Vagina (tissue), 2 donors: ENCODE data around the gene STK39. TPM values are rescaled to one million over a fixed set of nuclear protein-coding genes. Genes with fewer than 3 reads are reported as not detected.

ENCODE experiments used
- DNase-seq, 2 donors: peaks; one replicate each; pipeline ENCODE4 v3.0.0-alpha.2; 2017; ENCODE audit errors: extremely low spot score in 2 of 2
- H3K27ac ChIP-seq: fragments of 200-600 bp; sonication (generic); one replicate; pipeline ENCODE4 v1.5.1; 2019
- H3K27me3 ChIP-seq: fragments of 200-600 bp; sonication (generic); one replicate; pipeline ENCODE4 v1.5.1; 2019
- H3K36me3 ChIP-seq, 2 donors: fragments of 200-600 bp; sonication (generic); one replicate each; pipeline ENCODE4 v1.5.1; 2017 to 2019
- H3K4me1 ChIP-seq: fragments of 200-600 bp; sonication (generic); one replicate; pipeline ENCODE4 v1.5.1; 2019
- H3K4me3 ChIP-seq, 2 donors: fragments of 200-600 bp; sonication (generic); 1 replicate in 1 of 2; 2 replicates in 1 of 2; pipeline ENCODE4 v1.5.1; 2016 to 2019
- H3K9me3 ChIP-seq: fragments of 200-600 bp; sonication (generic); one replicate; pipeline ENCODE4 v1.5.1; 2019
- POLR2A ChIP-seq, 2 donors: fragments of 450-650 bp; IDR thresholded peaks; one replicate each; pipeline ENCODE4 v1.6.1; 2017; ENCODE audit warnings: antibody characterized with exemption in 2 of 2, mild to moderate bottlenecking in 2 of 2, moderate library complexity in 2 of 2
- POLR2AphosphoS5 ChIP-seq, 2 donors: sonication (generic); formaldehyde crosslinking; IDR thresholded peaks; one replicate each; pipeline ENCODE4 v1.9.0; 2017; ENCODE audit warnings: antibody characterized with exemption in 2 of 2, mild to moderate bottlenecking in 2 of 2, low read depth in 1 of 2; ENCODE audit not compliant: insufficient read depth in 1 of 2
- intact Hi-C: fragments of 100-400 bp; cut with DNase I; formaldehyde crosslinking; loops from one replicate; pipeline ENCODE4 v1.15.1; 2023
- total RNA-seq: library from RNA; depleted of rRNA; stranded (reverse); fragments of >200 nt; gene quantifications from one replicate; pipeline ENCODE4 v1.2.3, GENCODE V29; 2016
- TF ChIP-seq, protein P1 (sequence below), 3 experiments: fragments of 450-650 bp in 2 of 3; fragments of 200-600 bp in 1 of 3; sonication (generic) in 1 of 3; IDR thresholded peaks; one replicate each; pipeline ENCODE4 v1.5.1; 2017 to 2019; ENCODE audit warnings: antibody characterized with exemption in 3 of 3, mild to moderate bottlenecking in 2 of 3, moderate library complexity in 2 of 3

Gene STK39
- total RNA-seq, 1 donor from 2014 or later: 15.5 TPM

DNA sequence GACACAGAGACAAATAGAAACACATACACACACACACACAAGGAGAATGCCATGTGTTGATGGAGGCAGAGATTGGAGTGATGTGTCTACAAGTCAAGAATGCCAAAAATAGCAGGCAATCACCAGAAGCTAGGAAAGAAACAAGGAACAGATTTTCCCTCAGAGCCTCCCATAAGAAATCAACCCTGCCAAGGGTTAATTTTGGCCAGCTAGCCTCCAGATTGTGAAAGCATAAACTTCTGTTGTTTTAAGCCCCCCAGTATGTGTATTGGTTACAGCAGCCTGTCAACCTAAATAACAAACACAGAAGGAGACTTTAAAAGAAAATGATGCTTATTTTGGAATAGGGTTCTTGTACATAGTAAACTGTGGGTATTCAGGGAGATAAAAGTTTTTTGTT lies 5.6 kb upstream of the STK39 start:
- Histone ChIP-seq H3K27ac (no peak overlapping the region), H3K27me3 (no peaks in the 10 kb centered on the region), H3K9me3 (no peaks in the 10 kb centered on the region), H3K36me3 (no peaks in the 10 kb centered on the region), H3K4me3 (no peak overlapping the region), H3K4me1 (peaks cover 4% of the 10 kb centered on the region)
- no peak for DNase-seq
- no peak for TF ChIP-seq POLR2AphosphoS5 (IDR thresholded peaks at IDR 0.05; ENCODE audit: insufficient read depth in 1 of 2, low read depth in 1 of 2)
- no peak for TF ChIP-seq POLR2A (IDR thresholded peaks at IDR 0.05)
- TF ChIP-seq, protein P1, sequence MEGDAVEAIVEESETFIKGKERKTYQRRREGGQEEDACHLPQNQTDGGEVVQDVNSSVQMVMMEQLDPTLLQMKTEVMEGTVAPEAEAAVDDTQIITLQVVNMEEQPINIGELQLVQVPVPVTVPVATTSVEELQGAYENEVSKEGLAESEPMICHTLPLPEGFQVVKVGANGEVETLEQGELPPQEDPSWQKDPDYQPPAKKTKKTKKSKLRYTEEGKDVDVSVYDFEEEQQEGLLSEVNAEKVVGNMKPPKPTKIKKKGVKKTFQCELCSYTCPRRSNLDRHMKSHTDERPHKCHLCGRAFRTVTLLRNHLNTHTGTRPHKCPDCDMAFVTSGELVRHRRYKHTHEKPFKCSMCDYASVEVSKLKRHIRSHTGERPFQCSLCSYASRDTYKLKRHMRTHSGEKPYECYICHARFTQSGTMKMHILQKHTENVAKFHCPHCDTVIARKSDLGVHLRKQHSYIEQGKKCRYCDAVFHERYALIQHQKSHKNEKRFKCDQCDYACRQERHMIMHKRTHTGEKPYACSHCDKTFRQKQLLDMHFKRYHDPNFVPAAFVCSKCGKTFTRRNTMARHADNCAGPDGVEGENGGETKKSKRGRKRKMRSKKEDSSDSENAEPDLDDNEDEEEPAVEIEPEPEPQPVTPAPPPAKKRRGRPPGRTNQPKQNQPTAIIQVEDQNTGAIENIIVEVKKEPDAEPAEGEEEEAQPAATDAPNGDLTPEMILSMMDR (IDR thresholded peaks at IDR 0.05): no peak
- intact Hi-C loops: no loop called here

DNA sequence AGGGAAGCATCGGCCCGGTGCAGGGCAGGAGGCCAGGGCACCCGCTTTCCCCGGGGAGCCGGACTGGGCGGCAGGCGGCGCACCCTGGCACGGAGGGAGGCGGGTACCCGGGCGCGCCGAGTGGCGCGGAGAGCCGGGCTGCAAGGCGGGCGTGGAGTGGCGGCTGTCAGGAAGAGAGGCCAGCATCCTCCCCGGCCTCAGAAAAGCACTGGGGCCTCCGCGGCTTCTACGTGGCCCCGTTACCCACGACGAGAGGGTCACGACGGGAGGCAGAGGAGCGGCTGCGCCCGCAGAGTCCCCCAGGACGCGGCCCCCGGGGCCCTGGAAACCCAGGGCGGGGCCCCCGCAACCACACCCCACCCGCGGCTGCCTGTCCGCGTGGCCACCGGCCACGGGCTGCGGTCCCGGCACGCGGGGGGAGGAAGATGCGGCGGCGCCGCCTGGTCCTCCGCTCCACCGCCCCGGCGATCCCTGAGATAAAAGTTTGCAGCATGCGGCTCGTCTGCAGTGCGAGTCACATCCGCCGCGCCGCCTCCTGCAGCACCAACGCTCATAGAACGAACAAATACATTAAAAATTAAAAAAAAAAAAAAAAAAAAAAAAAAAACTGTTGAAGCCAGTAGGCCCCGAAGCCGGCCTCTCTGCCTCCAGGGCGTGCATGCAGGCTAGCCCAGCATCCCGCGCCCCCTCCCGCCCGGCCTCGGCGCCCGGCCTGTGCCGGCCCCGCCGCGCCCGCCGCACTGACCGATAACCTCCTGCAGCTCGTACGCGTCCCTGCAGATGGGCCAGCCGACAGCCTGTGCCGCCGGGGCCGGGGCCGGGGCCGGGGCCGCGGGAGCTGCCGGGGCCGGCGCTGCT lies 683 bp downstream of the STK39 start:
- no peaks in the 10 kb centered on the region for H3K27me3 ChIP-seq
- TF ChIP-seq POLR2AphosphoS5 (IDR thresholded peaks at IDR 0.05; ENCODE audit: insufficient read depth in 1 of 2, low read depth in 1 of 2) (no peak), POLR2A (IDR thresholded peaks at IDR 0.05) (no peak)
- TF ChIP-seq, protein P1 (IDR thresholded peaks at IDR 0.05): no peak
- no peak for DNase-seq
- H3K36me3 ChIP-seq: no peaks in the 10 kb centered on the region
- intact Hi-C loops: no loop called here
- H3K4me3 ChIP-seq: peak overlapping the region; percentile 75 to 79
- no peaks in the 10 kb centered on the region for H3K9me3 ChIP-seq
- H3K27ac ChIP-seq: peak overlapping the region; percentile 87
- peaks cover 47% of the 10 kb centered on the region for H3K4me1 ChIP-seq

DNA sequence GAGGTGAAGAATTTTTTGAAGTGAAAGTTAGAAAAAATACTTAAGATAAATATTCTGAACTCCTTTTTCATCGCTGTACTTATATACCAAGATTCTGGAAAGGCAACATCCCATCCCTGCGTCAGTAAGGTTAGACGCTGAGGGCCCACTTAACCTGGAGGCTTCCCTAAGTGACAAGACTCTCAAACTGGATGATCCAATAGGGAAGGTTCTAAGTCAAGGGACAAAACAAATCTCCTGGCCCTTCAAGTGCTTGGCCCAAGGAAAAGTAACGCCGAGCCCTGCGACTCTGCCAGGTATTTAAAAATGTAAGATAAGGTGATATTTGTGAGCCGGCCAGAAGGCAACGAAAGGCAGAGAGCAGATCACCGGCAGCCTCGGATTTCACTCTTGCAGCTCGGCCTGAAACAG lies 1.3 kb downstream of the STK39 start:
- H3K9me3 ChIP-seq: no peaks in the 10 kb centered on the region
- H3K4me3 ChIP-seq: peak overlapping the region; percentile 75 to 79
- H3K27ac ChIP-seq: peak overlapping the region; percentile 87
- intact Hi-C loops: no loop called here
- DNase-seq: no peak
- no peaks in the 10 kb centered on the region for H3K36me3 ChIP-seq
- no peaks in the 10 kb centered on the region for H3K27me3 ChIP-seq
- H3K4me1 ChIP-seq: peaks cover 53% of the 10 kb centered on the region
- TF ChIP-seq POLR2AphosphoS5 (IDR thresholded peaks at IDR 0.05; ENCODE audit: insufficient read depth in 1 of 2, low read depth in 1 of 2) (peak in 1 of 2 donors; percentile 8), POLR2A (IDR thresholded peaks at IDR 0.05) (no peak)
- TF ChIP-seq, protein P1 (IDR thresholded peaks at IDR 0.05): no peak

DNA sequence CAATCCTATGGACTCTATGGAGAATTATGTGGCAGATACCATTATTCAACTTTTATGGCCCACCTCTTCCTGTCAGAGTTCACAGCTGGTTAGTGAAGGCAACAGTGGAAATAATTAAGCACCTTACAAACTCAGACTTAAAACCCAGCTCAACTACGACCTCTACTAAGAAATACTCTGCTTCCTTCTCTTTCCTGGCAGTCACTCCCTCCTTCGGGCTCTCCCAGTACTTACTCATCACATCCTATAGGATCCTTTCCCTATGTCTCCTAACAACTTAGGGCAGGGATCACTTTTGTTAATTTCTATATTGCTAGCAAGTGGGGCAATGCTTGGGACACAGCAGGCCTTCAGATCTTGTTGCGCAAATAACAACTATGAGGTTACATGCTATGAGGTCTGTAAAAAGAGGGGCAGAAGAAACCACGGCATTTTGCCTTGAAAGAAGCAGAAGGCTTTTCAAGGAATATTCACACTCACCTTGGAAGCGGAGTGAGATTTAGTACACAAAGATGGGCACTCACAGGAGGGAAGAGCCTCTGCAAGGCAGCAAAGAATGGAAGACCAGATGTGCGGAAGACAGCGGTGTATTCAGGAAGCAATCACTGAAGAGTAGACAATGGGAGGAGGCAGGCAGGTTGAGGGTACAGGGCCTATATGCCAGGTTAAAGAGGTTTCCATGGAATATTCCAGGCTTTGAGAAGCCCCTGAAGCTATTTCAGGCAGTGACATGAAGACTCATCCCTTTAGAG lies 2.1 kb downstream of the STK39 start:
- Histone ChIP-seq H3K9me3 (no peaks in the 10 kb centered on the region), H3K36me3 (no peaks in the 10 kb centered on the region), H3K27ac (no peak overlapping the region), H3K27me3 (no peaks in the 10 kb centered on the region), H3K4me3 (peak overlapping the region in 1 of 2 donors; percentile 79), H3K4me1 (peaks cover 60% of the 10 kb centered on the region)
- TF ChIP-seq POLR2AphosphoS5 (IDR thresholded peaks at IDR 0.05; ENCODE audit: insufficient read depth in 1 of 2, low read depth in 1 of 2) (no peak), POLR2A (IDR thresholded peaks at IDR 0.05) (no peak)
- TF ChIP-seq, protein P1 (IDR thresholded peaks at IDR 0.05): no peak
- no peak for DNase-seq
- intact Hi-C loops: no loop called here
